Activated CD4-positive, alpha-beta T cell treated with anti-CD3 and anti-CD28 coated beads for 36 hours (primary cell): ENCODE results near the gene SPRED1. TPM values are rescaled to one million over a fixed set of nuclear protein-coding genes. Genes with fewer than 3 reads are reported as not detected.

Source experiments
- ATAC-seq: fragments of 200-7000 bp; cut with Tn5 transposase; one replicate; pipeline ENCODE4 v1.10.0; 2021; ENCODE audit warnings: mild to moderate bottlenecking, moderate library complexity
- CTCF ChIA-PET: fragments of 350-600 bp; sonication (Branson Sonifier 250); formaldehyde crosslinking; loops from one replicate; lab custom pipeline; 2021; ENCODE audit warnings: antibody characterized with exemption; lab: Charles Lee
- POLR2A ChIA-PET: fragments of 350-600 bp; sonication (Branson Sonifier 250); formaldehyde crosslinking; loops from one replicate; lab custom pipeline; 2021; ENCODE audit warnings: antibody characterized with exemption, inconsistent platforms; lab: Charles Lee
- DNase-seq: peaks from one replicate; pipeline ENCODE4 v3.0.0-alpha.2; 2020
- H3K27ac Mint-ChIP-seq: one replicate; pipeline ENCODE4 v1.8.0; 2021; ENCODE audit warnings: mixed read lengths
- H3K27me3 Mint-ChIP-seq: one replicate; pipeline ENCODE4 v1.8.0; 2021; ENCODE audit warnings: mixed read lengths
- H3K36me3 Mint-ChIP-seq: one replicate; pipeline ENCODE4 v1.8.0; 2021; ENCODE audit warnings: low read depth, mixed read lengths
- H3K4me1 Mint-ChIP-seq: one replicate; pipeline ENCODE4 v1.8.0; 2021; ENCODE audit warnings: mixed read lengths
- H3K4me3 Mint-ChIP-seq: one replicate; pipeline ENCODE4 v1.8.0; 2021; ENCODE audit warnings: mild to moderate bottlenecking, moderate library complexity, mixed read lengths
- H3K9me3 Mint-ChIP-seq: one replicate; pipeline ENCODE4 v1.8.0; 2021; ENCODE audit warnings: low read depth, mixed read lengths
- intact Hi-C, 2 experiments: fragments of 100-400 bp; cut with DNase I in 1 of 2; cut with micrococcal nuclease in 1 of 2; formaldehyde crosslinking; loops; one replicate each; pipeline versions ENCODE4 v1.14.2 to v1.15.1; 2022 to 2024; cut with DNase I, micrococcal nuclease
- total RNA-seq, 2 experiments: library from RNA; stranded (reverse); gene quantifications; one replicate each; pipeline ENCODE4 v1.2.3, GENCODE V29; 2021

Gene SPRED1
- total RNA-seq, 2 experiments from 2014 or later = 0.90 to 0.96 TPM

DNA sequence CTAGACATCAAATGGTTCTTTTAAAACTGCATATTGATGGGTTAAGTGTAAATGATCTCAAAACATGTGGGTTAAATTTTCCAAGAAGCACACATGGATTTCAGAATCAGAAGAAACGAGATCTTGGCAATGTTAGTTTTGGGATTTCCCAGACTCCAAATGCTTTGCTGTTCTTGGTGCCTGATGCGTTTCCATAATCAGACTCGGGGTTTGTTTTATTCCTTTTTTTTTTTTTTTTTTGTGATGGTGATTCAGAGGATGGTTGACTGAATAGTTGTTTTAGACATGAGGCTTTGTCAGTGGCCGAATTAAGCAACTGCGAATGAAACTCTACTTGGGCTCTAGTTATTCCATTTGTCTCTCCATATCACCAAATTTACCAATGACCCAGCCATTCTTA lies 149.1 kb downstream of the SPRED1 start:
- no peaks in the 10 kb centered on the region for H3K4me1 Mint-ChIP-seq
- H3K36me3 Mint-ChIP-seq = no peaks in the 10 kb centered on the region
- DNase-seq (no peak), ATAC-seq (no peak)
- intact Hi-C loops = no loop called here
- H3K4me3 Mint-ChIP-seq = no peak overlapping the region
- ChIA-PET CTCF (no interaction called here), POLR2A (no interaction called here)
- H3K27ac Mint-ChIP-seq = no peak overlapping the region
- peaks cover 9% of the 10 kb centered on the region for H3K27me3 Mint-ChIP-seq
- H3K9me3 Mint-ChIP-seq = no peaks in the 10 kb centered on the region

DNA sequence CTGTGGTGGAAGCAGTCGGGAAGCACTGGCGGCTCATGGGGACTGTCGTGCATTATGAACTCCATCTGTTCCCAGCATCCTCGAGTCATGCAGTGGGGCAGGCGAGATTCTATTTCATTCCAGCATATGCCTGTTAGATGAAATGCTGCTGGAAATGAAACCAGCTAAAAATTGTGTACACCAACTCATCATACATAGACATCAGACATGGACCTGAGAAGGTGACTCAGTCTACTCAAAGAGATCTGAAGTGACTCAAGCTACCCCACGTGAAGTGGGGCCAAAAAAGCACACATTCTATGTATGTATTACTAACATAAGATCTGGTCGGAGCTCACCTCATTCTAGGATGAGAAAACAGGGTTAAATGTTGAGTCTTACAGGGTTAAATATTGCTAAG lies 153.8 kb downstream of the SPRED1 start:
- Mint-ChIP-seq H3K4me1 (no peaks in the 10 kb centered on the region), H3K27me3 (peaks cover 14% of the 10 kb centered on the region), H3K9me3 (no peaks in the 10 kb centered on the region), H3K36me3 (no peaks in the 10 kb centered on the region), H3K4me3 (no peak overlapping the region), H3K27ac (no peak overlapping the region)
- ATAC-seq (peak; percentile 77), DNase-seq (peak; percentile 4)
- ChIA-PET CTCF (interaction anchor here (1.2 kb wide), 1 partner anchor 19 kb away, joined by 4 read pairs; no protein-coding TSS in a partner anchor), POLR2A (no interaction called here)
- intact Hi-C loops = no loop called here

Other genes starting within 250 kb of the SPRED1 start
- 10 to 100 TPM; 54.2 to 81.9 TPM for gene FAM98B, start 201.3 kb downstream of the SPRED1 start, total RNA-seq